ENCODE results near the gene LMBR1L.

Gene LMBR1L

GRCh38 chr12:49111206-49111605 is 559 bp upstream of the LMBR1L start:
- peak overlapping the region; percentile 98 for H2AFZ ChIP-seq (ENCODE audit: low read depth, low read length)
- no peak for TF ChIP-seq CTCF (IDR thresholded peaks at IDR 0.05; ENCODE audit: low read depth, low read length)
- no peak for TF ChIP-seq EZH2phosphoT487 (IDR thresholded peaks at IDR 0.05; ENCODE audit: low read depth)
- H3K9me3 ChIP-seq (ENCODE audit: insufficient read depth, low read length) = no peaks in the 10 kb centered on the region
- peak overlapping the region; percentile 91 for H3K4me3 ChIP-seq (ENCODE audit: low read length)
- peaks cover 7% of the 10 kb centered on the region; the same call in 1 of the 2 replicates for H4K20me1 ChIP-seq (ENCODE audit: insufficient read depth, low read length)
- peak overlapping the region; percentile 11; the same call in 1 of the 2 replicates for H3K27ac ChIP-seq (ENCODE audit: low read length)
- H3K79me2 ChIP-seq (ENCODE audit: low read length) = peaks cover 21% of the 10 kb centered on the region
- H3K9ac ChIP-seq (ENCODE audit: low read length) = peak overlapping the region; percentile 69
- H3K27me3 ChIP-seq (ENCODE audit: low read depth, low read length) = no peaks in the 10 kb centered on the region
- H3K4me1 ChIP-seq (ENCODE audit: low read length) = peaks cover 12% of the 10 kb centered on the region
- no peaks in the 10 kb centered on the region for H3K36me3 ChIP-seq (replicated peaks; ENCODE audit: low read depth, low read length)
- peak overlapping the region; percentile 75 for H3K4me2 ChIP-seq (ENCODE audit: low read length)

GRCh38 chr12:49109641-49110463 is 795 bp downstream of the LMBR1L start:
- TF ChIP-seq EZH2phosphoT487 (IDR thresholded peaks at IDR 0.05; ENCODE audit: low read depth) (no peak), CTCF (IDR thresholded peaks at IDR 0.05; ENCODE audit: low read depth, low read length) (no peak)

GRCh38 chr12:49108958-49109404 is 1.7 kb downstream of the LMBR1L start:
- TF ChIP-seq EZH2phosphoT487 (IDR thresholded peaks at IDR 0.05; ENCODE audit: low read depth) (no peak), CTCF (IDR thresholded peaks at IDR 0.05; ENCODE audit: low read depth, low read length) (no peak)
- H3K9ac ChIP-seq (ENCODE audit: low read length) = no peak overlapping the region
- H3K27me3 ChIP-seq (ENCODE audit: low read depth, low read length) = no peaks in the 10 kb centered on the region
- H3K36me3 ChIP-seq (replicated peaks; ENCODE audit: low read depth, low read length) = peaks cover 4% of the 10 kb centered on the region
- no peak overlapping the region for H2AFZ ChIP-seq (ENCODE audit: low read depth, low read length)
- H3K4me2 ChIP-seq (ENCODE audit: low read length) = peak overlapping the region; percentile 88
- H3K4me3 ChIP-seq (ENCODE audit: low read length) = peak overlapping the region; percentile 91; the same call in 1 of the 2 replicates
- H3K9me3 ChIP-seq (ENCODE audit: insufficient read depth, low read length) = no peaks in the 10 kb centered on the region
- H3K4me1 ChIP-seq (ENCODE audit: low read length) = peaks cover 12% of the 10 kb centered on the region
- H3K27ac ChIP-seq (ENCODE audit: low read length) = no peak overlapping the region
- peaks cover 21% of the 10 kb centered on the region for H3K79me2 ChIP-seq (ENCODE audit: low read length)
- peaks cover 14% of the 10 kb centered on the region; the same call in 1 of the 2 replicates for H4K20me1 ChIP-seq (ENCODE audit: insufficient read depth, low read length)

More at GRCh38 chr12:49109641-49110463, 795 bp downstream of the LMBR1L start:
- Histone ChIP-seq H4K20me1 (ENCODE audit: insufficient read depth, low read length) (peaks cover 14% of the 10 kb centered on the region; the same call in 1 of the 2 replicates), H3K9me3 (ENCODE audit: insufficient read depth, low read length) (no peaks in the 10 kb centered on the region), H3K27me3 (ENCODE audit: low read depth, low read length) (no peaks in the 10 kb centered on the region), H3K27ac (ENCODE audit: low read length) (peak overlapping the region; percentile 55), H3K9ac (ENCODE audit: low read length) (peak overlapping the region; percentile 87), H3K79me2 (ENCODE audit: low read length) (peaks cover 21% of the 10 kb centered on the region), H3K4me3 (ENCODE audit: low read length) (peak overlapping the region; percentile 91), H2AFZ (ENCODE audit: low read depth, low read length) (peak overlapping the region; percentile 72; the same call in 1 of the 2 replicates), H3K4me2 (ENCODE audit: low read length) (peak overlapping the region; percentile 88), H3K36me3 (replicated peaks; ENCODE audit: low read depth, low read length) (no peaks in the 10 kb centered on the region), H3K4me1 (ENCODE audit: low read length) (peaks cover 12% of the 10 kb centered on the region)

GRCh38 chr12:49105504-49106084 is 5.1 kb downstream of the LMBR1L start:
- no peak overlapping the region for H2AFZ ChIP-seq (ENCODE audit: low read depth, low read length)

More at GRCh38 chr12:49105504-49106084, 5.1 kb downstream of the LMBR1L start:
- Histone ChIP-seq H3K27me3 (ENCODE audit: low read depth, low read length) (no peaks in the 10 kb centered on the region), H4K20me1 (ENCODE audit: insufficient read depth, low read length) (peaks cover 14% of the 10 kb centered on the region; the same call in 1 of the 2 replicates), H3K9me3 (ENCODE audit: insufficient read depth, low read length) (no peaks in the 10 kb centered on the region), H3K4me1 (ENCODE audit: low read length) (peaks cover 8% of the 10 kb centered on the region), H3K4me2 (ENCODE audit: low read length) (no peak overlapping the region), H3K79me2 (ENCODE audit: low read length) (peaks cover 21% of the 10 kb centered on the region), H3K36me3 (replicated peaks; ENCODE audit: low read depth, low read length) (peaks cover 4% of the 10 kb centered on the region), H3K27ac (ENCODE audit: low read length) (no peak overlapping the region), H3K4me3 (ENCODE audit: low read length) (no peak overlapping the region), H3K9ac (ENCODE audit: low read length) (no peak overlapping the region)
- no peak for TF ChIP-seq CTCF (IDR thresholded peaks at IDR 0.05; ENCODE audit: low read depth, low read length)
- no peak for TF ChIP-seq EZH2phosphoT487 (IDR thresholded peaks at IDR 0.05; ENCODE audit: low read depth)
